Heart right ventricle (tissue), 16 donors: ENCODE results near the gene STUM. TPM values are rescaled to one million over a fixed set of nuclear protein-coding genes. Genes with fewer than 3 reads are reported as not detected.
A peak's percentile ranks its signal among the peaks of the same experiment; 100 is the strongest.

Source experiments
- ATAC-seq, 8 donors: fragments of 200-7000 bp; cut with Tn5 transposase; one replicate each; pipeline ENCODE4 v1.9.1; 2020; ENCODE audit warnings: mild to moderate bottlenecking in 8 of 8, moderate library complexity in 8 of 8, moderate number of reproducible peaks in 1 of 8
- DNase-seq, 2 donors: peaks; one replicate each; pipeline ENCODE4 v3.0.0-alpha.2; 2020
- H3K27ac ChIP-seq, 10 donors: fragments of 200-600 bp; sonication (generic) in 2 of 10; one replicate each; pipeline versions ENCODE4 v1.5.0 to v1.8.0; 2020 to 2022; ENCODE audit warnings: mild to moderate bottlenecking in 3 of 10
- H3K27me3 ChIP-seq, 7 donors: fragments of 200-600 bp; one replicate each; pipeline ENCODE4 v1.8.0; 2021 to 2022; ENCODE audit warnings: mild to moderate bottlenecking in 2 of 7
- H3K36me3 ChIP-seq, 9 donors: fragments of 200-600 bp; sonication (generic) in 1 of 9; one replicate each; pipeline versions ENCODE4 v1.5.0 to v1.8.0; 2020 to 2022; ENCODE audit warnings: mild to moderate bottlenecking in 2 of 9
- H3K4me1 ChIP-seq, 9 donors: fragments of 200-600 bp; sonication (generic) in 1 of 9; one replicate each; pipeline versions ENCODE4 v1.5.0 to v1.8.0; 2020 to 2022; ENCODE audit warnings: mild to moderate bottlenecking in 4 of 9
- H3K4me3 ChIP-seq, 10 donors: fragments of 200-600 bp; sonication (generic) in 2 of 10; one replicate each; pipeline versions ENCODE4 v1.5.0 to v1.8.0; 2020 to 2022; ENCODE audit warnings: mild to moderate bottlenecking in 7 of 10, moderate library complexity in 2 of 10
- H3K9me3 ChIP-seq, 11 donors: fragments of 200-600 bp in 10 of 11; sonication (generic) in 2 of 11; one replicate each; pipeline versions ENCODE4 v1.5.0 to v1.8.0; 2013 to 2022; ENCODE audit warnings: mild to moderate bottlenecking in 2 of 11, control low read depth in 1 of 11, moderate library complexity in 1 of 11
- CTCF ChIP-seq, 9 donors: fragments of 200-600 bp; sonication (generic) in 2 of 9; IDR thresholded peaks; one replicate each; pipeline versions ENCODE4 v1.5.0 to v1.8.0; 2021 to 2022; ENCODE audit warnings: antibody characterized with exemption in 9 of 9, mild to moderate bottlenecking in 5 of 9, moderate library complexity in 1 of 9
- WGBS, 2 donors: extraction: QIAGEN DNeasy Blood & Tissue Kit; methylation state at CpG; one replicate each; pipeline ENCODE4 v1.1.7; 2013; ENCODE audit warnings: inconsistent platforms in 1 of 2; 5-methylcytosine and 5-hydroxymethylcytosine counted together
- intact Hi-C, 10 donors: fragments of 100-400 bp; cut with DNase I; formaldehyde crosslinking; loops; one replicate each; pipeline versions ENCODE4 v1.11.1 to v1.14.2; 2022
- polyA plus RNA-seq, 2 donors: library from polyadenylated mRNA; stranded (reverse); fragments of 200-250 nt; gene quantifications; one replicate each; pipeline ENCODE4 v1.2.3, GENCODE V29; 2013
- total RNA-seq, 10 donors: library from RNA; stranded (reverse); fragmentation: NEBNext Ultra II Directional in 3 of 10; extraction: Animal tissue kit (Norgen Biotek cat#: 25700) in 3 of 10; gene quantifications; one replicate each; pipeline versions ENCODE4 v1.2.1 to v1.2.4, GENCODE V29; 2021 to 2023
- donor health status: Arrhythmogenic right ventricular cardiomyopathy.
- donor health status: ischemic (EF 13 %, LVEDD 7.1; RV severe dilation, severe dysfunction).
- donor health status: healthy with polysubstance abuse.
- donor health status: DM: no; HTN: yes; CAD: no.
- donor health status: DM: no; HTN: no; CAD: no.
- donor health status: ischemic (EF 25% LVEDD 6.9; RV normal size, moderate dysfunction).
- donor health status: ischemic (EF 25% LVEDD 5.7; RV mildly dilated, moderate dysfunction).
- donor health status: healthy.
- donor health status: DM: yes; HTN: yes; CAD: no.
- donor health status: Ischemic cardiomyopathy.
- donor health status: ischemic (EF 35%, LVEDD 5.7; RV mildly dilated, moderate dysfunction).
- donor health status: nonischemic (EF 11% LVEDD 7.7; RV severe dilation, severe dysfunction).
- donor health status: DM: yes; HTN: yes; CAD: no.
- donor health status: PGD.
- donor health status: ischemic (EF 29% LVEDD 5.4; RV normal size, mild dysfunction).
- donor health status: nonischemic (EF 23%, LVEDD 6.1; RV moderate dilation, normal function).

Gene STUM
- total and polyA plus RNA-seq, 12 donors, result 0.36 to 2.8 (median 0.94) TPM

- peaks cover 11 to 70% (median 30%) of the 10 kb centered on the region in 9 donors for H3K4me1 ChIP-seq
- peak; percentile 52 to 55 for DNase-seq
- no peaks in the 10 kb centered on the region for H3K36me3 ChIP-seq
- no peaks in the 10 kb centered on the region for H3K9me3 ChIP-seq
- WGBS, 2 donors, result 11 to 13% methylated on average over 20 to 21 of the region's 21 CpGs
- intact Hi-C loops, result loop anchor here in 7 of 10 donors (5.0 to 10.0 kb wide), 5 partner anchors 52 to 277 kb away; no protein-coding TSS in a partner anchor
- ATAC-seq, result peak; percentile 4 to 61 (median 38)
- H3K27me3 ChIP-seq, result peaks cover 0 to 45% (median 14%) of the 10 kb centered on the region in 7 donors
- peak overlapping the region; percentile 33 to 62 (median 56) for H3K4me3 ChIP-seq
- peak overlapping the region in 6 of 10 donors; percentile 4 to 53 (median 30) for H3K27ac ChIP-seq
- peak in 4 of 9 donors; percentile 21 to 44 (median 32) for TF ChIP-seq CTCF (IDR thresholded peaks at IDR 0.05)
Observed at GRCh38 chr1:226549937-226550671, 1.5 kb downstream of the STUM start.

- DNase-seq (no peak), ATAC-seq (no peak)
- 82 to 88% methylated on average over 5 of the region's 5 CpGs for WGBS, 2 donors
- Histone ChIP-seq H3K27ac (peak overlapping the region in 2 of 10 donors; percentile 15 to 53), H3K4me3 (peak overlapping the region in 1 of 10 donors; percentile 62), H3K9me3 (no peaks in the 10 kb centered on the region), H3K27me3 (peaks cover 0 to 49% (median 14%) of the 10 kb centered on the region in 7 donors), H3K4me1 (peaks cover 11 to 65% (median 27%) of the 10 kb centered on the region in 9 donors), H3K36me3 (no peaks in the 10 kb centered on the region)
- no peak for TF ChIP-seq CTCF (IDR thresholded peaks at IDR 0.05)
- intact Hi-C loops, result loop anchor here in 1 of 10 donors (5.0 kb wide), 1 partner anchor 52 kb away; no protein-coding TSS in a partner anchor
Observed at GRCh38 chr1:226550672-226551041, 2.1 kb downstream of the STUM start.

- no peak for TF ChIP-seq CTCF (IDR thresholded peaks at IDR 0.05)
- no peak for DNase-seq
- H3K4me1 ChIP-seq, result peaks cover 11 to 58% (median 26%) of the 10 kb centered on the region in 9 donors
- no peaks in the 10 kb centered on the region for H3K36me3 ChIP-seq
- intact Hi-C loops, result loop anchor here in 1 of 10 donors (5.0 kb wide), 1 partner anchor 51 kb away; no protein-coding TSS in a partner anchor
- no peak overlapping the region for H3K4me3 ChIP-seq
- H3K27me3 ChIP-seq, result peaks cover 0 to 50% (median 14%) of the 10 kb centered on the region in 7 donors
- H3K27ac ChIP-seq, result no peak overlapping the region
- no peaks in the 10 kb centered on the region for H3K9me3 ChIP-seq
- 39 to 45% methylated on average over 2 of the region's 2 CpGs for WGBS, 2 donors
- ATAC-seq, result no peak
Observed at GRCh38 chr1:226551299-226551698, 2.7 kb downstream of the STUM start.

- H3K27ac ChIP-seq, result no peak overlapping the region
- TF ChIP-seq CTCF (IDR thresholded peaks at IDR 0.05), result no peak
- DNase-seq (no peak), ATAC-seq (no peak)
- intact Hi-C loops, result loop anchor here in 1 of 10 donors (5.0 kb wide), 1 partner anchor 50 kb away; no protein-coding TSS in a partner anchor
- H3K9me3 ChIP-seq, result no peaks in the 10 kb centered on the region
- peaks cover 11 to 50% (median 26%) of the 10 kb centered on the region in 9 donors for H3K4me1 ChIP-seq
- H3K27me3 ChIP-seq, result peaks cover 0 to 49% (median 14%) of the 10 kb centered on the region in 7 donors
- H3K36me3 ChIP-seq, result no peaks in the 10 kb centered on the region
- H3K4me3 ChIP-seq, result no peak overlapping the region
- 81 to 85% methylated on average over 4 of the region's 4 CpGs for WGBS, 2 donors
Observed at GRCh38 chr1:226552061-226552460, 3.5 kb downstream of the STUM start.
